SK-N-SH (cell line): ENCODE data around the gene ELANE. TPM values are rescaled to one million over a fixed set of nuclear protein-coding genes. Genes with fewer than 3 reads are reported as not detected.

Source experiments
- CTCF ChIA-PET: fragments of 300-600, 350-600 bp; formaldehyde crosslinking; extraction: SDS; loops from one replicate; lab custom pipeline; 2021; lab: Yijun Ruan, JAX
- POLR2A ChIA-PET: fragments of 350-600 bp; sonication (Branson Sonifier 250); formaldehyde crosslinking; extraction: SDS; loops from one replicate; lab custom pipeline; 2020; ENCODE audit warnings: antibody characterized with exemption, inconsistent platforms; lab: Yijun Ruan, JAX
- DNase-seq: peaks from one replicate; pipeline ENCODE4 v3.0.0; 2012
- H2AFZ ChIP-seq: fragments of 200-600 bp; sonication (generic); 2 replicates; pipeline ENCODE4 v1.8.1; 2016; ENCODE audit warnings: antibody characterized with exemption, mild to moderate bottlenecking, low read depth
- H3F3A ChIP-seq: fragments of 200-600 bp; sonication (generic); replicated peaks from 2 replicates; pipeline ENCODE3; 2016; ENCODE audit warnings: antibody characterized with exemption, mild to moderate bottlenecking; ENCODE audit not compliant: insufficient read depth
- H3K27ac ChIP-seq, 2 experiments: fragments of 200-500 bp in 1 of 2; fragments of 200-600 bp in 1 of 2; sonication (Bioruptor generic) in 1 of 2; sonication (generic), shearing (Covaris generic) in 1 of 2; 2 replicates each; pipeline versions ENCODE4 v1.5.1 to v1.6.1; 2014 to 2016; ENCODE audit warnings: low read depth in 2 of 2, inconsistent platforms in 1 of 2, low read length in 1 of 2, mild to moderate bottlenecking in 1 of 2, mixed read lengths in 1 of 2
- H3K27me3 ChIP-seq: fragments of 200-600 bp; sonication (generic), shearing (Covaris generic); 2 replicates; pipeline ENCODE4 v1.6.1; 2016; ENCODE audit warnings: mixed run types; ENCODE audit not compliant: insufficient read depth
- H3K36me3 ChIP-seq, 2 experiments: fragments of 200-500 bp in 1 of 2; fragments of 200-600 bp in 1 of 2; sonication (Bioruptor generic) in 1 of 2; sonication (generic) in 1 of 2; replicated peaks in 1 of 2; 2 replicates each; pipeline versions ENCODE3 to v1.5.1; 2014 to 2016; ENCODE audit warnings: low read length in 1 of 2, mild to moderate bottlenecking in 1 of 2; ENCODE audit not compliant: insufficient read depth in 2 of 2, control insufficient read depth in 1 of 2
- H3K4me1 ChIP-seq, 2 experiments: fragments of 200-500 bp in 1 of 2; fragments of 200-600 bp in 1 of 2; sonication (Bioruptor generic) in 1 of 2; sonication (generic), shearing (Covaris generic) in 1 of 2; 2 replicates each; pipeline versions ENCODE4 v1.5.1 to v1.6.1; 2014 to 2016; ENCODE audit warnings: low read depth in 1 of 2, low read length in 1 of 2, mixed run types in 1 of 2; ENCODE audit not compliant: insufficient read depth in 2 of 2, control insufficient read depth in 1 of 2
- H3K4me2 ChIP-seq: fragments of 200-600 bp; sonication (generic), shearing (Covaris generic); 2 replicates; pipeline ENCODE4 v1.6.1; 2017; ENCODE audit warnings: mixed run types
- H3K4me3 ChIP-seq, 2 experiments: fragments of 200-500 bp in 1 of 2; fragments of 200-600 bp in 1 of 2; sonication (Bioruptor generic) in 1 of 2; sonication (generic), shearing (Covaris generic) in 1 of 2; 2 replicates each; pipeline versions ENCODE4 v1.5.1 to v1.8.1; 2014 to 2016; ENCODE audit warnings: low read depth in 2 of 2, inconsistent platforms in 1 of 2, low read length in 1 of 2, mild to moderate bottlenecking in 1 of 2, mixed read lengths in 1 of 2, moderate library complexity in 1 of 2
- H3K79me2 ChIP-seq: fragments of 200-600 bp; sonication (generic); 2 replicates; pipeline ENCODE4 v1.8.1; 2017; ENCODE audit warnings: mild to moderate bottlenecking; ENCODE audit not compliant: insufficient read depth
- H3K9ac ChIP-seq: fragments of 200-600 bp; sonication (generic); 2 replicates; pipeline ENCODE4 v1.6.1; 2017; ENCODE audit warnings: mixed run types
- H3K9me2 ChIP-seq: fragments of 200-600 bp; sonication (generic); 2 replicates; pipeline ENCODE4 v1.6.1; 2017; ENCODE audit warnings: mixed run types
- H3K9me3 ChIP-seq: fragments of 200-600 bp; sonication (generic); 2 replicates; pipeline ENCODE4 v1.6.1; 2017; ENCODE audit warnings: mixed run types, mild to moderate bottlenecking, moderate library complexity
- H4K20me1 ChIP-seq: fragments of 200-600 bp; sonication (generic); 2 replicates; pipeline ENCODE4 v1.6.1; 2017; ENCODE audit warnings: mild to moderate bottlenecking, mixed run types; ENCODE audit not compliant: insufficient read depth
- CHD2 ChIP-seq: fragments of 150-350 bp; IDR thresholded peaks from 2 replicates; pipeline ENCODE4 v1.6.1; 2018; ENCODE audit warnings: low read length; ENCODE audit not compliant: partially characterized antibody
- EP300 ChIP-seq, 2 experiments: IDR thresholded peaks; 2 replicates each; pipeline versions ENCODE4 v1.4.0 to v1.6.1; 2012; ENCODE audit warnings: borderline replicate concordance in 1 of 2, low read depth in 1 of 2, low read length in 1 of 2
- EZH2phosphoT487 ChIP-seq: fragments of 200-600 bp; sonication (generic); IDR thresholded peaks from 2 replicates; pipeline ENCODE4 v1.6.1; 2017; ENCODE audit warnings: low read depth, mixed run types, mild to moderate bottlenecking, antibody characterized with exemption, moderate library complexity, borderline replicate concordance
- FOXJ3 ChIP-seq: sonication (generic); formaldehyde crosslinking; IDR thresholded peaks from 2 replicates; pipeline ENCODE4 v1.5.1; 2020; ENCODE audit warnings: mild to moderate bottlenecking, missing genetic modification reagents
- FOXM1 ChIP-seq: IDR thresholded peaks from 2 replicates; pipeline ENCODE4 v1.4.0; 2012; ENCODE audit warnings: low read depth, mild to moderate bottlenecking
- GATA2 ChIP-seq: sonication (generic); formaldehyde crosslinking; IDR thresholded peaks from 2 replicates; pipeline ENCODE4 v1.5.0; 2020; ENCODE audit warnings: mild to moderate bottlenecking, missing genetic modification reagents
- IRF3 ChIP-seq: fragments of 150-350 bp; IDR thresholded peaks from 2 replicates; pipeline ENCODE4 v1.6.1; 2016; ENCODE audit warnings: mild to moderate bottlenecking, low read depth, low read length
- MXI1 ChIP-seq: IDR thresholded peaks from 2 replicates; pipeline ENCODE4 v1.6.1; 2012; ENCODE audit warnings: mild to moderate bottlenecking, low read depth, low read length, improper control_type of control experiment
- NRF1 ChIP-seq: IDR thresholded peaks from 2 replicates; pipeline ENCODE4 v1.6.1; 2012; ENCODE audit warnings: low read depth, mild to moderate bottlenecking, low read length
- PBX3 ChIP-seq: IDR thresholded peaks from 2 replicates; pipeline ENCODE4; 2012
- RAD21 ChIP-seq: IDR thresholded peaks from 2 replicates; pipeline ENCODE4 v1.6.1; 2012; ENCODE audit warnings: mild to moderate bottlenecking, low read length
- REST ChIP-seq: IDR thresholded peaks from 2 replicates; pipeline ENCODE4 v1.6.1; 2012; ENCODE audit warnings: mild to moderate bottlenecking, low read depth, low read length, moderate library complexity
- YY1 ChIP-seq: IDR thresholded peaks from 2 replicates; pipeline ENCODE4 v1.4.0; 2012; ENCODE audit warnings: low read depth, mild to moderate bottlenecking
- WGBS: methylation state at CpG from one replicate; pipeline ENCODE4 v1.1.6; 2017; ENCODE audit warnings: low lambda C conversion rate; 5-methylcytosine and 5-hydroxymethylcytosine counted together
- polyA plus RNA-seq, 3 experiments: library from polyadenylated mRNA; depleted of rRNA; stranded (reverse); fragments of >200 nt; gene quantifications; 2 replicates each; pipeline ENCODE4 v1.2.3, GENCODE V29; 2012

Gene ELANE
- polyA plus RNA-seq, 1 of the 3 experiments (the other 2 are of a cell fraction): not detected

GRCh38 chr19:827314-827709 is 24.8 kb upstream of the ELANE start:
- no peak overlapping the region for H3K9ac ChIP-seq
- H3K27me3 ChIP-seq: peaks cover 30% of the 10 kb centered on the region
- no peak overlapping the region for H3K4me3 ChIP-seq
- H4K20me1 ChIP-seq: no peaks in the 10 kb centered on the region
- no peak overlapping the region for H2AFZ ChIP-seq
- no peaks in the 10 kb centered on the region for H3K9me3 ChIP-seq
- no peaks in the 10 kb centered on the region; a peak in 1 of 4 replicates for H3K4me1 ChIP-seq
- ChIA-PET POLR2A (no interaction called here), CTCF (no interaction called here)
- H3K79me2 ChIP-seq: no peaks in the 10 kb centered on the region
- H3K36me3 ChIP-seq: no peaks in the 10 kb centered on the region
- WGBS: 94% methylated on average over 9 of the region's 11 CpGs
- no peak for DNase-seq
- TF ChIP-seq IRF3 (no peak), GATA2 (CRISPR knock-in tag) (no peak), CHD2 (no peak), MXI1 (no peak), EZH2phosphoT487 (no peak), FOXJ3 (CRISPR knock-in tag) (no peak), RAD21 (no peak), NRF1 (no peak), REST (no peak), PBX3 (no peak), EP300 (IDR thresholded peaks at IDR 0.05; ENCODE audit: borderline replicate concordance in 1 of 2, low read depth in 1 of 2, low read length in 1 of 2) (no peak), YY1 (no peak), FOXM1 (no peak)
- H3K9me2 ChIP-seq: no peaks in the 10 kb centered on the region
- H3K27ac ChIP-seq: no peak overlapping the region
- no peak overlapping the region for H3K4me2 ChIP-seq
- H3F3A ChIP-seq: peaks cover 5% of the 10 kb centered on the region
